H1 (cell line): ENCODE results near the gene PYGB. TPM values are rescaled to one million over a fixed set of nuclear protein-coding genes. Genes with fewer than 3 reads are reported as not detected.
A peak's percentile ranks its signal among the peaks of the same experiment; 100 is the strongest.

Source experiments
- CTCF ChIA-PET: fragments of 300-600 bp; sonication (Branson Sonifier 250); formaldehyde crosslinking; loops from one replicate; lab custom pipeline; 2021; ENCODE audit not compliant: partially characterized antibody; lab: Charles Lee
- POLR2A ChIA-PET: fragments of 300-600 bp; sonication (Branson Sonifier 250); formaldehyde crosslinking; loops from one replicate; lab custom pipeline; 2021; ENCODE audit warnings: inconsistent platforms; ENCODE audit not compliant: partially characterized antibody; lab: Charles Lee
- DNase-seq, 2 experiments: peaks; one replicate each; pipeline versions ENCODE4 v3.0.0 to v3.0.0-alpha.2; 2010 to 2022; ENCODE audit warnings: low spot score in 2 of 2, low read depth in 1 of 2, mixed read lengths in 1 of 2
- FAIRE-seq: peaks from 2 replicates; lab custom pipeline; 2011; peaks lifted over from hg19 to GRCh38; lab: Jason Lieb, UNC
- H2AFZ ChIP-seq: 2 replicates; pipeline ENCODE4 v1.8.1; 2012; ENCODE audit warnings: low read length, inconsistent platforms
- H2AK5ac ChIP-seq: 2 replicates; pipeline ENCODE4 v1.6.1; 2013; ENCODE audit warnings: low read depth, low read length
- H2BK120ac ChIP-seq: replicated peaks from 2 replicates; pipeline ENCODE3; 2013; ENCODE audit warnings: low read depth, low read length, inconsistent platforms
- H2BK12ac ChIP-seq: 2 replicates; pipeline ENCODE4 v1.6.1; 2013; ENCODE audit warnings: low read depth, low read length
- H2BK15ac ChIP-seq: 2 replicates; pipeline ENCODE4 v1.6.1; 2013; ENCODE audit warnings: low read length
- H2BK20ac ChIP-seq: 2 replicates; pipeline ENCODE4 v1.6.1; 2013; ENCODE audit warnings: low read length
- H2BK5ac ChIP-seq: 2 replicates; pipeline ENCODE4 v1.6.1; 2013; ENCODE audit warnings: low read depth, low read length
- H3K14ac ChIP-seq: 2 replicates; pipeline ENCODE4 v1.6.1; 2013; ENCODE audit warnings: inconsistent platforms; ENCODE audit not compliant: insufficient read length
- H3K18ac ChIP-seq: 2 replicates; pipeline ENCODE4 v1.6.1; 2013; ENCODE audit warnings: low read length; ENCODE audit errors: extremely low read depth
- H3K23ac ChIP-seq: 2 replicates; pipeline ENCODE4 v1.6.1; 2013; ENCODE audit warnings: inconsistent platforms; ENCODE audit not compliant: insufficient read length
- H3K23me2 ChIP-seq: 2 replicates; pipeline ENCODE4 v1.6.1; 2013; ENCODE audit warnings: low read depth, low read length
- H3K27ac ChIP-seq: 2 replicates; pipeline ENCODE4 v1.6.1; 2011; ENCODE audit warnings: low read depth, low read length, inconsistent platforms
- H3K27me3 ChIP-seq, 4 experiments: replicated peaks in 1 of 4; 1 replicate in 1 of 4; 2 replicates in 3 of 4; pipeline versions ENCODE4 v1.6.1 to v1.8.1; 2011 to 2013; ENCODE audit warnings: low read length in 3 of 4, mild to moderate bottlenecking in 3 of 4, inconsistent platforms in 2 of 4, mixed read lengths in 2 of 4, moderate library complexity in 1 of 4; ENCODE audit not compliant: control insufficient read depth in 3 of 4, insufficient read depth in 3 of 4; ENCODE audit errors: extremely low read depth in 1 of 4
- H3K36me3 ChIP-seq, 4 experiments: 2 replicates each; pipeline versions ENCODE4 v1.6.1 to v1.8.1; 2011 to 2013; ENCODE audit warnings: mild to moderate bottlenecking in 4 of 4, low read length in 3 of 4, moderate library complexity in 2 of 4, control low read depth in 1 of 4, inconsistent platforms in 1 of 4; ENCODE audit not compliant: insufficient read depth in 4 of 4, control insufficient read depth in 2 of 4
- H3K4ac ChIP-seq: replicated peaks from 2 replicates; pipeline ENCODE3; 2013; ENCODE audit warnings: low read length, low read depth, mixed read lengths, inconsistent platforms; ENCODE audit not compliant: insufficient read length
- H3K4me1 ChIP-seq, 4 experiments: replicated peaks in 1 of 4; 1 replicate in 1 of 4; 2 replicates in 3 of 4; pipeline versions ENCODE4 v1.6.1 to v1.8.1; 2011 to 2013; ENCODE audit warnings: low read length in 3 of 4, inconsistent platforms in 2 of 4, mixed read lengths in 1 of 4; ENCODE audit not compliant: insufficient read depth in 4 of 4, control insufficient read depth in 3 of 4
- H3K4me2 ChIP-seq, 2 experiments: 2 replicates each; pipeline versions ENCODE4 v1.6.1 to v1.8.1; 2011 to 2013; ENCODE audit warnings: low read depth in 2 of 2, low read length in 2 of 2, control low read depth in 1 of 2, inconsistent platforms in 1 of 2, mild to moderate bottlenecking in 1 of 2; ENCODE audit not compliant: insufficient read depth in 1 of 2
- H3K4me3 ChIP-seq, 4 experiments: fragments of 200-600, 300-600 bp in 1 of 4; sonication (generic), shearing (Covaris generic), sonication (Bioruptor Twin) in 1 of 4; 2 replicates each; pipeline versions ENCODE4 v1.5.1 to v1.8.1; 2011 to 2016; ENCODE audit warnings: low read length in 4 of 4, low read depth in 3 of 4, control low read depth in 2 of 4, inconsistent platforms in 2 of 4, mild to moderate bottlenecking in 2 of 4, mixed read lengths in 1 of 4, moderate library complexity in 1 of 4; ENCODE audit not compliant: insufficient read depth in 2 of 4; ENCODE audit errors: extremely low read depth in 1 of 4
- H3K56ac ChIP-seq: replicated peaks from 2 replicates; pipeline ENCODE3; 2013; ENCODE audit warnings: low read depth, mild to moderate bottlenecking, mixed read lengths, low read length, inconsistent platforms; ENCODE audit not compliant: insufficient read length
- H3K79me1 ChIP-seq: 2 replicates; pipeline ENCODE4 v1.6.1; 2013; ENCODE audit warnings: low read depth, low read length, control low read depth
- H3K79me2 ChIP-seq, 2 experiments: 2 replicates each; pipeline versions ENCODE4 v1.6.1 to v1.8.1; 2012 to 2013; ENCODE audit warnings: low read length in 2 of 2, mild to moderate bottlenecking in 2 of 2, inconsistent platforms in 1 of 2; ENCODE audit not compliant: insufficient read depth in 2 of 2, control insufficient read depth in 1 of 2
- H3K9ac ChIP-seq, 4 experiments: replicated peaks in 1 of 4; 1 replicate in 1 of 4; 2 replicates in 3 of 4; pipeline versions ENCODE4 v1.6.1 to v1.8.1; 2011 to 2013; ENCODE audit warnings: low read depth in 3 of 4, low read length in 3 of 4, control low read depth in 2 of 4, mild to moderate bottlenecking in 2 of 4, moderate library complexity in 2 of 4, inconsistent platforms in 1 of 4; ENCODE audit errors: extremely low read depth in 1 of 4
- H3K9me3 ChIP-seq, 2 experiments: 2 replicates each; pipeline versions ENCODE4 v1.6.1 to v1.8.1; 2012 to 2013; ENCODE audit warnings: mild to moderate bottlenecking in 2 of 2, moderate library complexity in 2 of 2, control low read depth in 1 of 2, inconsistent platforms in 1 of 2, low read depth in 1 of 2, low read length in 1 of 2, mixed read lengths in 1 of 2; ENCODE audit not compliant: insufficient read depth in 2 of 2
- H4K20me1 ChIP-seq, 2 experiments: replicated peaks in 1 of 2; 2 replicates each; pipeline versions ENCODE3 to v1.8.1; 2011 to 2013; ENCODE audit warnings: inconsistent platforms in 2 of 2, low read length in 2 of 2, mild to moderate bottlenecking in 1 of 2; ENCODE audit not compliant: insufficient read depth in 2 of 2, control insufficient read depth in 1 of 2
- H4K5ac ChIP-seq: 2 replicates; pipeline ENCODE4 v1.6.1; 2013; ENCODE audit warnings: low read length, low read depth, mixed read lengths, inconsistent platforms; ENCODE audit not compliant: insufficient read length
- H4K8ac ChIP-seq: 2 replicates; pipeline ENCODE4 v1.8.0; 2013; ENCODE audit warnings: mild to moderate bottlenecking, moderate library complexity, low read length, inconsistent platforms; ENCODE audit not compliant: insufficient read depth; ENCODE audit errors: extremely low read depth
- H4K91ac ChIP-seq: replicated peaks from 2 replicates; pipeline ENCODE3; 2013; ENCODE audit warnings: low read length, mixed read lengths, inconsistent platforms; ENCODE audit not compliant: insufficient read length
- KDM4A ChIP-seq: IDR thresholded peaks from one replicate; pipeline ENCODE4 v1.7.1; 2012; ENCODE audit warnings: low read depth, mild to moderate bottlenecking, moderate library complexity, low read length, inconsistent platforms; ENCODE audit not compliant: severe bottlenecking
- PHF8 ChIP-seq: fragments of 200-600 bp; sonication (generic); conservative IDR thresholded peaks from 2 replicates; pipeline ENCODE4 v1.7.1; 2012; ENCODE audit warnings: low read depth, mild to moderate bottlenecking, inconsistent platforms, low read length, moderate library complexity
- POLR2AphosphoS5 ChIP-seq: IDR thresholded peaks from 2 replicates; pipeline ENCODE4 v1.6.1; 2011; ENCODE audit warnings: low read depth, low read length
- RBBP5 ChIP-seq: IDR thresholded peaks from 2 replicates; pipeline ENCODE4 v1.7.1; 2012; ENCODE audit warnings: low read depth, mild to moderate bottlenecking, inconsistent platforms, low read length, moderate library complexity, borderline replicate concordance
- SAP30 ChIP-seq: fragments of 300-600 bp; sonication (generic); IDR thresholded peaks from 2 replicates; pipeline ENCODE4 v1.7.1; 2012; ENCODE audit warnings: low read length, moderate library complexity, mild to moderate bottlenecking, inconsistent platforms; ENCODE audit not compliant: insufficient read depth, insufficient replicate concordance
- TAF1 ChIP-seq: IDR thresholded peaks from 2 replicates; pipeline ENCODE4 v1.6.1; 2011; ENCODE audit warnings: mild to moderate bottlenecking, low read depth, low read length
- YY1 ChIP-seq: IDR thresholded peaks from 2 replicates; pipeline ENCODE4 v1.6.1; 2011; ENCODE audit warnings: low read depth, mild to moderate bottlenecking, low read length
- WGBS, 2 experiments: shearing (Covaris generic) in 1 of 2; methylation state at CpG; one replicate each; pipeline versions ENCODE4 v1.1.6 to v1.1.7; 2013 to 2015; ENCODE audit warnings: low lambda C conversion rate in 2 of 2, mixed read lengths in 2 of 2, inconsistent platforms in 1 of 2, low coverage in 1 of 2, missing lambda C conversion rate in 1 of 2; ENCODE audit not compliant: insufficient replicate concordance in 2 of 2, insufficient coverage in 1 of 2, insufficient read length in 1 of 2; ENCODE audit errors: extremely low coverage in 1 of 2, missing lambda C conversion rate in 1 of 2; 5-methylcytosine and 5-hydroxymethylcytosine counted together
- polyA plus RNA-seq, 7 experiments: library from polyadenylated mRNA; depleted of rRNA in 3 of 7; stranded (reverse) in 5 of 7; unstranded in 2 of 7; fragments of >200 nt in 5 of 7; fragments of 200-250 nt in 2 of 7; gene quantifications; 1 replicate in 5 of 7; 2 replicates in 1 of 7; 4 replicates in 1 of 7; pipeline versions ENCODE4 v1.2.1 to v1.2.3, GENCODE V29; 2011 to 2013; ENCODE audit warnings: missing spikeins in 2 of 7, mixed read lengths in 2 of 7
- total RNA-seq: library from RNA; stranded (reverse); fragmentation: NEBNext Ultra II Directional; extraction: Animal tissue kit (Norgen Biotek cat#: 25700); gene quantifications from 2 replicates; pipeline ENCODE4 v1.2.1, GENCODE V29; 2021
- TF ChIP-seq, protein P1 (sequence below): IDR thresholded peaks from 2 replicates; pipeline ENCODE4 v1.6.1; 2012; ENCODE audit warnings: inconsistent platforms

The PYGB gene
- total and polyA plus RNA-seq, 2 of the 8 experiments (the other 6 are each of a cell fraction or from before 2014, with no cell fraction given) = 26.6 to 56.0 TPM

DNA sequence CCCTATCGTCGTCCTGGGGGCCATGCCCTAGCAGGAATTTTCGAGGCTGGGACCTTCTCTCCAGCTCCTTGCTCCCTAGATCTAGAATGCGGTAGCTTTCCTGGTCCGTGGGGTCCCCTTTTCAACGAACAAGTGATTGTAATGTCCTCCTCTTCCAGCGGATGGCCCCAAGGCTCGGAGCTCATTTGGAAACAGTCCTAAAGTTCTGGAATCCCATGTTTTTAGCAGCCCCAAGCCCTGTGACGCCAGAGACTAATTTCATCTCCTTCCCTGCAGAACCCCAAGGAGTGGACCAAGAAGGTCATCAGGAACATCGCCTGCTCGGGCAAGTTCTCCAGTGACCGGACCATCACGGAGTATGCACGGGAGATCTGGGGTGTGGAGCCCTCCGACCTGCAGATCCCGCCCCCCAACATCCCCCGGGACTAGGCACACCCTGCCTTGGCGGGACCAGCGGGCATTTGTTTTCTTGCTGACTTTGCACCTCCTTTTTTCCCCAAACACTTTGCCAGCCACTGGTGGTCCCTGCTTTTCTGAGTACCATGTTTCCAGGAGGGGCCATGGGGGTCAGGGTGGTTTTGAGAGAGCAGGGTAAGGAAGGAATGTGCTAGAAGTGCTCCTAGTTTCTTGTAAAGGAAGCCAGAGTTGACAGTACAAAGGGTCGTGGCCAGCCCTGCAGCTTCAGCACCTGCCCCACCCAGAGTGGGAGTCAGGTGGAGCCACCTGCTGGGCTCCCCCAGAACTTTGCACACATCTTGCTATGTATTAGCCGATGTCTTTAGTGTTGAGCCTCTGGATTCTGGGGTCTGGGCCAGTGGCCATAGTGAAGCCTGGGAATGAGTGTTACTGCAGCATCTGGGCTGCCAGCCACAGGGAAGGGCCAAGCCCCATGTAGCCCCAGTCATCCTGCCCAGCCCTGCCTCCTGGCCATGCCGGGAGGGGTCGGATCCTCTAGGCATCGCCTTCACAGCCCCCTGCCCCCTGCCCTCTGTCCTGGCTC is 48.5 kb downstream of the PYGB start:
- H3K4ac ChIP-seq = no peak overlapping the region
- H3K23ac ChIP-seq = no peak overlapping the region
- H3K79me2 ChIP-seq = no peaks in the 10 kb centered on the region
- ChIA-PET POLR2A (interaction anchor here (0.6 to 4.1 kb wide), 6 partner anchors 9 to 112 kb away, joined by 3 to 22 read pairs (median 4); partner anchors contain the start of gene GINS1), CTCF (interaction anchor here (0.6 to 4.7 kb wide), 28 partner anchors 7 to 307 kb away, joined by 3 to 79 read pairs (median 5); partner anchors contain the start of genes GINS1 and PYGB)
- H2AK5ac ChIP-seq = no peak overlapping the region
- H3K4me2 ChIP-seq = no peak overlapping the region
- no peak overlapping the region for H2BK12ac ChIP-seq
- H4K20me1 ChIP-seq = peaks cover 0 to 2% of the 10 kb centered on the region in 2 experiments
- H3K79me1 ChIP-seq = peaks cover 7% of the 10 kb centered on the region; the same call in 1 of the 2 replicates
- H3K9ac ChIP-seq = no peak overlapping the region
- no peak overlapping the region for H2BK120ac ChIP-seq
- no peak overlapping the region for H3K56ac ChIP-seq
- no peak overlapping the region for H3K18ac ChIP-seq
- peak overlapping the region; percentile 32; the same call in 1 of the 2 replicates for H3K27ac ChIP-seq
- no peak overlapping the region for H2BK15ac ChIP-seq
- no peak for FAIRE-seq
- H3K27me3 ChIP-seq = no peaks in the 10 kb centered on the region; a peak in 1 of 7 replicates
- H4K8ac ChIP-seq = no peak overlapping the region
- 0 out of 2 replicates have a peak overlapping the region, but pooled peaks have one; percentile 35 for H2BK5ac ChIP-seq
- no peak overlapping the region for H2AFZ ChIP-seq
- no peak overlapping the region for H3K4me3 ChIP-seq
- H3K23me2 ChIP-seq = no peaks in the 10 kb centered on the region
- no peak overlapping the region for H2BK20ac ChIP-seq
- no peak overlapping the region for H3K14ac ChIP-seq
- no peak overlapping the region for H4K91ac ChIP-seq
- no peaks in the 10 kb centered on the region for H3K9me3 ChIP-seq
- no peaks in the 10 kb centered on the region; a peak in 2 of 8 replicates for H3K36me3 ChIP-seq
- no peak overlapping the region for H4K5ac ChIP-seq
- 94% methylated on average over 24 of the region's 24 CpGs; no CpG with 5 or more reads in 1 of the 2 experiments for WGBS, 2 experiments
- DNase-seq = no peak
- peaks cover 0 to 7% (median 2%) of the 10 kb centered on the region in 4 experiments; a peak in 3 of 7 replicates for H3K4me1 ChIP-seq
- TF ChIP-seq, protein P1, sequence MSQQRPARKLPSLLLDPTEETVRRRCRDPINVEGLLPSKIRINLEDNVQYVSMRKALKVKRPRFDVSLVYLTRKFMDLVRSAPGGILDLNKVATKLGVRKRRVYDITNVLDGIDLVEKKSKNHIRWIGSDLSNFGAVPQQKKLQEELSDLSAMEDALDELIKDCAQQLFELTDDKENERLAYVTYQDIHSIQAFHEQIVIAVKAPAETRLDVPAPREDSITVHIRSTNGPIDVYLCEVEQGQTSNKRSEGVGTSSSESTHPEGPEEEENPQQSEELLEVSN = no peak
- TF ChIP-seq POLR2AphosphoS5 = peak; percentile 68; the same call in 1 of the 2 replicates
- no peak for TF ChIP-seq YY1
- TF ChIP-seq SAP30 = no peak
- no peak for TF ChIP-seq PHF8
- no peak for TF ChIP-seq TAF1
- no peak for TF ChIP-seq RBBP5
- no peak for TF ChIP-seq KDM4A
